GM19467 (cell line): Measurements from ENCODE around the gene PROKR2.

Experiments used
- ATAC-seq: cut with Tn5 transposase; IDR thresholded peaks from one replicate; pipeline ENCODE4 v1.9.1; 2021; ENCODE audit warnings: mild to moderate bottlenecking, moderate library complexity; ENCODE audit not compliant: unreplicated experiment

The PROKR2 gene

GRCh38 chr20:5290596-5290995 is 26.2 kb downstream of the PROKR2 start:
- ATAC-seq: no peak

- ATAC-seq: no peak
Measured at GRCh38 chr20:5282561-5282960, 34.2 kb downstream of the PROKR2 start.

- ATAC-seq: no peak
Measured at GRCh38 chr20:5279661-5280060, 37.1 kb downstream of the PROKR2 start.

- no peak for ATAC-seq
Measured at GRCh38 chr20:5272268-5272667, 44.5 kb downstream of the PROKR2 start.

GRCh38 chr20:5270603-5271002 is 46.2 kb downstream of the PROKR2 start:
- no peak for ATAC-seq

GRCh38 chr20:5268449-5268848 is 48.3 kb downstream of the PROKR2 start:
- no peak for ATAC-seq

GRCh38 chr20:5267092-5267491 is 49.7 kb downstream of the PROKR2 start:
- ATAC-seq: no peak
